Endodermal cell (in vitro differentiated cells): ENCODE measurements around the gene CATSPER3. TPM values are rescaled to one million over a fixed set of nuclear protein-coding genes. Genes with fewer than 3 reads are reported as not detected.

Source experiments
- DNase-seq: peaks from one replicate; pipeline ENCODE4 v3.0.0-alpha.2; 2017
- H3K27ac ChIP-seq: 2 replicates; pipeline ENCODE4 v1.5.1; 2013; ENCODE audit warnings: mild to moderate bottlenecking, low read depth, low read length, moderate library complexity
- H3K27me3 ChIP-seq: 2 replicates; pipeline ENCODE4 v1.6.1; 2013; ENCODE audit warnings: mild to moderate bottlenecking, low read length, moderate library complexity; ENCODE audit not compliant: insufficient read depth, control insufficient read depth, poor library complexity, severe bottlenecking
- H3K36me3 ChIP-seq: 2 replicates; pipeline ENCODE4 v1.7.0; 2013; ENCODE audit warnings: mild to moderate bottlenecking, low read length, moderate library complexity; ENCODE audit not compliant: control insufficient read depth, insufficient read depth
- H3K4me1 ChIP-seq: one replicate; pipeline ENCODE4 v1.7.0; 2013; ENCODE audit warnings: low read length; ENCODE audit not compliant: control insufficient read depth, insufficient read depth
- H3K4me3 ChIP-seq: 2 replicates; pipeline ENCODE4 v1.5.1; 2013; ENCODE audit warnings: mild to moderate bottlenecking, low read length, moderate library complexity
- H3K9ac ChIP-seq: 2 replicates; pipeline ENCODE4 v1.6.1; 2013; ENCODE audit warnings: mild to moderate bottlenecking, low read length, moderate library complexity; ENCODE audit not compliant: poor library complexity, severe bottlenecking; ENCODE audit errors: extremely low read depth
- H3K9me3 ChIP-seq: 2 replicates; pipeline ENCODE4 v1.6.1; 2013; ENCODE audit warnings: mild to moderate bottlenecking, low read length, moderate library complexity; ENCODE audit not compliant: control insufficient read depth
- H3K27ac Mint-ChIP-seq: 2 replicates; pipeline ENCODE4 v1.8.0; 2020; ENCODE audit warnings: mixed read lengths
- H3K27me3 Mint-ChIP-seq: 2 replicates; pipeline ENCODE4 v1.8.0; 2021; ENCODE audit warnings: mild to moderate bottlenecking, mixed read lengths; ENCODE audit not compliant: insufficient read depth
- H3K36me3 Mint-ChIP-seq: 2 replicates; pipeline ENCODE4 v1.8.0; 2020; ENCODE audit warnings: low read depth, mixed read lengths
- H3K4me1 Mint-ChIP-seq: 2 replicates; pipeline ENCODE4 v1.8.0; 2020; ENCODE audit warnings: mixed read lengths
- H3K4me3 Mint-ChIP-seq: 2 replicates; pipeline ENCODE4 v1.8.0; 2020; ENCODE audit warnings: mild to moderate bottlenecking, moderate library complexity, mixed read lengths
- H3K9me3 Mint-ChIP-seq: 2 replicates; pipeline ENCODE4 v1.8.0; 2020; ENCODE audit warnings: mild to moderate bottlenecking, mixed read lengths
- CTCF ChIP-seq: fragments of 200-600 bp; sonication (generic); conservative IDR thresholded peaks from 2 replicates; pipeline ENCODE4 v1.5.0; 2021; ENCODE audit warnings: antibody characterized with exemption, mild to moderate bottlenecking
- WGBS, 2 experiments: methylation state at CpG; one replicate each; pipeline versions ENCODE4 v1.1.5 to v1.1.7; 2013; ENCODE audit warnings: missing lambda C conversion rate in 2 of 2, mixed read lengths in 1 of 2; ENCODE audit not compliant: insufficient coverage in 1 of 2, insufficient read length in 1 of 2; 5-methylcytosine and 5-hydroxymethylcytosine counted together
- total RNA-seq, 2 donors: library from RNA; stranded (reverse); fragmentation: NEBNext Ultra II Directional in 1 of 2; extraction: Animal tissue kit (Norgen Biotek cat#: 25700) in 1 of 2; gene quantifications; 2 replicates in 1 of 2; 3 replicates in 1 of 2; pipeline ENCODE4 v1.2.1, GENCODE V29; 2021

The CATSPER3 gene
- total RNA-seq, 2 donors from 2014 or later, result 0.64 to 0.68 TPM

DNA sequence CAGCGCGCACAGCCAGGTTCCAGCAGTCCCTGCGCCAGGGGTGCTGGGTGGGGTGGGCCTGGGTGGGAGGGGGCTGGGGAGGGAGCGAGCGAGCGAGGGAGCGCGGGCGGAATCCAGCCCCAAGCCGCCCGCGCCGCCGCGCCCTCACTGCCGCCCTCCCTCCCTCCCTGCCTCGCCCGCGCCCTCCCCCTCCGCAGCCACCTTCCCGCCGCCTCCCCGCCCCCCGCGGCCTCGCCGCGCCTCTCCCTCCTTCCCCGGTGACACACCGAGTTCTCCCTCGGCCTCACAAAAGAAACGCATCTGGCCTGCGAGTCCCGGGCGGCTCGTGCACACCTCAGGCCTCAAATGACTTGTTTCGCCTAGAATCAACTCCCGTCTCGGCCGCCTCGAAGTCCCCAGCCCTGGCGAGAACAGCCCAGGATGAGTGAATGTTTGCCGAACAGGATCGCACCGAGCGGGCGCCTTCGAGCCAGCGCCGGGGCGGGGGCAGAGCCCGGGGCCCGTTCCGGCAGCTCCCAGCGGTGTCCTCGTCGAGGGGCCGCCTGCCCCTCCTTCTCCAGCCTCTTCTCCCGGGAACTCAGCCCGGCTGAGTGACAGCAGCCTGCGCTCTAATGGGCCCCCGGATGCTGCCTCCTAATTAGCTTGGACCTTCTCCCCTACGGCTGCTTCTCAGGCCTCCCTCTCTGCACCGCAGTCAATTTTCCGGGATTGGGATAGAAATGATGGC, 66.7 kb downstream of the CATSPER3 start:
- Mint-ChIP-seq H3K36me3 (no peaks in the 10 kb centered on the region), H3K9me3 (no peaks in the 10 kb centered on the region), H3K4me3 (peak overlapping the region; percentile 61), H3K27me3 (peaks cover 92% of the 10 kb centered on the region), H3K4me1 (peaks cover 26% of the 10 kb centered on the region), H3K27ac (no peak overlapping the region)
- no peaks in the 10 kb centered on the region for H3K4me1 ChIP-seq
- H3K27me3 ChIP-seq, result peaks cover 96% of the 10 kb centered on the region
- no peaks in the 10 kb centered on the region for H3K9me3 ChIP-seq
- DNase-seq, result peak; percentile 84
- no peak overlapping the region for H3K27ac ChIP-seq
- H3K9ac ChIP-seq, result no peak overlapping the region
- no peaks in the 10 kb centered on the region for H3K36me3 ChIP-seq
- 1 to 3% methylated on average over 21 to 65 of the region's 65 CpGs for WGBS, 2 experiments
- no peak for TF ChIP-seq CTCF
- H3K4me3 ChIP-seq, result peak overlapping the region; percentile 49

GRCh38 chr5:135034963-135035677, 67.4 kb downstream of the CATSPER3 start:
- Mint-ChIP-seq H3K27me3 (peaks cover 90% of the 10 kb centered on the region), H3K4me1 (peaks cover 20% of the 10 kb centered on the region), H3K27ac (no peak overlapping the region), H3K36me3 (no peaks in the 10 kb centered on the region), H3K4me3 (peak overlapping the region; percentile 61), H3K9me3 (no peaks in the 10 kb centered on the region)
- 46 to 61% methylated on average over 9 to 14 of the region's 14 CpGs for WGBS, 2 experiments
- no peak for TF ChIP-seq CTCF
- Histone ChIP-seq H3K27ac (no peak overlapping the region), H3K4me3 (peak overlapping the region; percentile 49), H3K36me3 (no peaks in the 10 kb centered on the region), H3K9ac (no peak overlapping the region), H3K4me1 (no peaks in the 10 kb centered on the region), H3K9me3 (no peaks in the 10 kb centered on the region), H3K27me3 (peaks cover 96% of the 10 kb centered on the region)
- DNase-seq, result peak; percentile 66

DNA sequence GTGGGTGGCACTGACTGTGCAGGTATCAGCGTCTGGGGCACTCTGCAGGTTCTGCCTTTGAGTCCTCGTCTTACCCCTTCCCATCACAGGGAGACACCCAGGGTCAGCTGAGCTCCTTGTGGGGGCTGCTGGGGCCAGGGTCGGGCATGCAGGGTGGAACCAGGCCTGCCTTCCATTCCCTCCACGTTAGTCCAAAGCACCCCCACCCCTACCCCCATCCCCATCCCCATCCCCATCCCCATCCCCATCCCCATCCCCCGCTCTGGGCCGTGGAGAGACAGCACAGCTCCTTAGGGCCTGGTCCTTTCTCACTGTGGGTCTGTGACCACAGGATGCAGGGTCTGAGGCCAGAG, 67.9 kb downstream of the CATSPER3 start:
- Mint-ChIP-seq H3K4me1 (peaks cover 16% of the 10 kb centered on the region), H3K9me3 (no peaks in the 10 kb centered on the region), H3K4me3 (no peak overlapping the region), H3K27me3 (peaks cover 90% of the 10 kb centered on the region), H3K27ac (no peak overlapping the region), H3K36me3 (no peaks in the 10 kb centered on the region)
- TF ChIP-seq CTCF, result no peak
- Histone ChIP-seq H3K27ac (no peak overlapping the region), H3K4me3 (no peak overlapping the region), H3K4me1 (no peaks in the 10 kb centered on the region), H3K27me3 (peaks cover 96% of the 10 kb centered on the region), H3K36me3 (no peaks in the 10 kb centered on the region), H3K9me3 (no peaks in the 10 kb centered on the region), H3K9ac (no peak overlapping the region)
- WGBS, 2 experiments, result 50% methylated on average over 6 of the region's 6 CpGs; no CpG with 5 or more reads in 1 of the 2 experiments
- no peak for DNase-seq
